ENCODE data around the gene PSMD11.

- TF ChIP-seq CTCF (IDR thresholded peaks at IDR 0.05) (no peak), POLR2A (IDR thresholded peaks at IDR 0.05) (no peak)
Measured at GRCh38 chr17:32504166-32504990, 60.1 kb downstream of the PSMD11 start.
